ENCODE results near the gene RIPK1.

Gene RIPK1

DNA sequence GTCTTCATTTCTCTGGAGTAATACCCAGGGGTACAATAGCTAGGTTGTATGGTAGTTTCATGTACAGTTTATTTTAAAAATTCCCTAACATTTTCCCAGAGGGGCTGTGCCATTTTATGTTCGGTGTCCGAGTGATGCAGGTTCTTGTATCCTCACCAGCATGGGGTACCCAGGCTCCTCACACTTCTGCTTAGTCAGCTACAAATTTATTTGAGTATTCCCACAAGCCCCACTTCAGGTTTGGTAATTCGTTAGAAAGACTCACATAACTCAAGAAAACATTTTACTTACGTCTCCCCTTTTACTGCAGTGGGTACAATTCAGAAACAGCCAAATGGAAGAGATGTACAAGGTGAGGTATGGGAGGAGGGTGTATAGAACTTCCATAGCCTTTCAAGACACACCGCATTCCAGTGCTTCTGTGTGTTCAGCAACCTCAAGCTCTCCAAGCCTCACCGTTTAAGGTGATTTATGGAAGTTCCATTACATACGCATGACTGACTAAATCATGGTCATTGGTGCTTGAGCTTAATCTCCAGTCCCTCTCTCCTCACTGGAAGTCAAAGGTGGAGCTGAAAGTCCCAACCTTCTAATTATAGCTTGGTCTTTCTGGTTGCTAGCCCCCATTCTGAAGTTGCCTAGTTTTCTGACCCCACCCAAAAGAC, 18.1 kb downstream of the RIPK1 start:
- DNase-seq, result no peak

GRCh38 chr6:3088446-3088845, 20.2 kb downstream of the RIPK1 start:
- no peak for DNase-seq

- DNase-seq, result no peak
These were observed 20.7 kb downstream of the RIPK1 start for GRCh38 chr6:3088968-3089367.

DNA sequence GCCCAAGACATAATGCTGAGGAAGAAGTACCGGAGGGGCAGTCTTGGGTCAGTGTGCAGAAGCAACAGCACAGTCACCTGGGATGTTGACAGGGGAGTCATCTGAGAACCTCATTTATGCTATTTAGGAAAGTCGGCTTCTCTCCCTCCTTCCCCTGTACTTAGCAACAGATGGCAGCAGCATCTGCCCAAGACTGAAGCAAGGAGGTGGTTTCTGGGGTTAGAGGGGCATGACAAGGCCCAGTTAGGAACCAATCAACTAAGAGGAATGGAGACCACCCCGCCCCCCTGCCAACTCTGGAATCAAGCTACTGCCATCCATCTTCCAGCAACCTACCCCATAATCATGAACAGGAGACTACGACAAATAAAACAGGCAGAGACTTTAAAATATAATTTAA, 21.7 kb downstream of the RIPK1 start:
- no peak for DNase-seq

- no peak for DNase-seq
These were observed 26.5 kb downstream of the RIPK1 start for GRCh38 chr6:3094815-3095214.

DNA sequence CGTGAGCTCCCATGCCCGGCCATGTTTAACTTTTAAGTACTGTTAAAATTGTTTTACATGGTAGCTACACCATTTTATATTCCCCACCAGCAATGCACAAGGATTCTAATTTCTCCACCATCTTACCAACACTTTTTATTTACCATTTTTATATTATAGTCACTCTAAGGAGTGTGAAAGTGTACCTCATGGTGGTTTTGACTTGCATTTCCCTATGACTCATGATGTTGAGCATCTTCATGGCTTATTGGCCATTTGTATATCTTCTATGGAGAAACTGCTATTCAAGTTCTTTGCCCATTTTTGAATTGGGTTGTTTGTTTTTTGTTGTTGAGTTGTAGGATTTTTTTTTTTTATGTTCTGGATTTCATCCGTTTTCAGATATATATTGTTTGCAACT, 34.6 kb downstream of the RIPK1 start:
- DNase-seq, result no peak

- no peak for DNase-seq
These were observed 40.6 kb downstream of the RIPK1 start for GRCh38 chr6:3108746-3109414.

GRCh38 chr6:3109761-3110160, 41.5 kb downstream of the RIPK1 start:
- DNase-seq, result no peak

GRCh38 chr6:3114377-3114776, 46.1 kb downstream of the RIPK1 start:
- no peak for DNase-seq

- no peak for DNase-seq
These were observed 49.6 kb downstream of the RIPK1 start for GRCh38 chr6:3117912-3118352.

- DNase-seq, result peak; percentile 98 to 99 (median 98)
These were observed 50.2 kb downstream of the RIPK1 start, which contains the start of gene BPHL for GRCh38 chr6:3118353-3119039. TSS of gene BPHL (plus strand) at chr6:3118711. CDS start at chr6:3118741, 30 bp downstream.

GRCh38 chr6:3119040-3119723, 50.9 kb downstream of the RIPK1 start:
- no peak for DNase-seq

DNA sequence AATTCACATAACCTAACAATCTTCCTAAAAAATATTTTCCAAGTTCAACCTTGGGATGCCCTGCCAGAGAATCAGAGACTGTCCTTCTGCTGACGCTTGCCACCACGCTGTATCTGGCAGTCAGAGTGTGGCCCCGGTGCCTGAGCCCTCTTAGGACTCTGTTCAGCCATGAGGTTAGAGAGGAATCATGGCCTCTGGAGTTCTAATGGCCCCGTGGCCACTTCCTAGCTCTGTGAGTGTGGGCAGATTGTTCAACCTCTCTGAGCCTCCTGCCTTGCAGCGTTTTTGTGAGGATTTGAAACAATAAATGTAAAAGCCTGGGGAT, 52.4 kb downstream of the RIPK1 start:
- no peak for DNase-seq

GRCh38 chr6:3122823-3123182, 54.5 kb downstream of the RIPK1 start:
- no peak for DNase-seq

DNA sequence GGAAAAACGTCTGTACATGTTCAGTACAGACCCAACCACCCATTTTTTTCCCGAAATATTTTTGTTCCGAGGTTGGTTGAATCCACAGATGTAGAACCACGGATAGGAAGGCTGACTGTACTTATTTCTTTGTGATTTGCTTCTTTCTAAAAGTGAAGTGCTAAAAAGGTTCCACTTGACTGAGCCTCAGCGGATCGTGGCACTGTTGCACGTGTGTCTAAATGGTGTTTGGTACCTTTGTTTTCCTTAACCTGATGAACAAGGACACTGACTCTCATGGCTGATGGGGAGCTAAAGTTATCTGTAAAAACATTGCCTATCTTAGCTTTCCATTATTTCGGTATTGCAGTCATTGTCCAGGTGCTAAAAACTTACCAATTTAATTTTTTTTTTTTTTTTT, 56.4 kb downstream of the RIPK1 start:
- no peak for DNase-seq

DNA sequence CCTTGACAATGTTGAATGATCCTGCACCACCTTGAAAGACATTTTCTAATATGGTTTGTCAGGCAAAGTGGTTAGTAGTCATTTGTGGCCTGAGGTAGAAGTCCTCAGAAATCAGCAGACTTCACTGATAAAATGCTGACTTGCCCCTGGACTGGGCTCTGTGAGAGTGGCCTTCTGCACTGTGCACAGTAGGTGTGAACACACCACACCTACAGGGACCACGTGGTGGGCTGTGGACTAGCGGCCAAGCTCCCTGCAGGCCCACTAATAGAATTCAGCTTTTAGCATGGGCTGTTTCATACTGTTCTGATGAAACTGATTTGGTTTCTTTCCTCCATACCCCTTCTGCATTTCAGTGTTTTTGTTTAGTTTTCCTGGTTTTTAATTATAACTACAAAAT, 57.5 kb downstream of the RIPK1 start:
- no peak for DNase-seq

DNA sequence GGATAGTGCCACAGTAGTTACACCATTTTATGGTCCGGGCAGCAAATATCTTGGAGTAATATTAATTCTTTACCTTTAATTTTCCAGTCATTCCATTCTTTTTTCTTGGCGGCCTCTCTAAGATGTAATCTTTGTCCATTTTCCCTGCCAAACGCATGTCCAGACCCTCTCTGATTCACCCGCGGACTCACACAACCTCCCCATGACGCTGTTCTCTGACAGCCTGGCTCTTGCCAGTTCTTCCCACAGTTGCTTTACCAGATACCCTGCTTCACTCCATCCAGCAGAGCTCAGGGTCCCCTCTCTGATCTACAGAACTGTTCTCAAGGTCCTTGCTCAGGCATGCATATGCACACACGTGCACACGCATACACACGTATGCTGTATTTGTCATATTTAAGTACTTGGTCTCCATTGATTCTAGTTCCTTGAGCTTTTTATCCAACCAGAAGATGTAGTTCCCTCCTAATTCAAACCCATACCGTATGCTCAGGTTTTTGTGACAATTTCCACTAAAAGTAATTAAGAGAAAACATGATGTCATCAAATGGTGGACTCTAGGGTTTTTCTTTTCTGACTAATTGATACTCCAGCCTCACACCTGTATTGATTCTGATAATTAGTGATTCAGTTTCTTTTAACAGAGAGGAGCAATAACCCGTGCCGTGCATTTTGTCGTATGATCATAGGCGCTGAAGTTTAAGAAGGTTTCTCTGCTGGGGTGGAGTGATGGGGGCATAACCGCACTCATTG, 60.2 kb downstream of the RIPK1 start:
- no peak for DNase-seq

- no peak for DNase-seq
These were observed 63.4 kb downstream of the RIPK1 start for GRCh38 chr6:3131695-3132094.

DNA sequence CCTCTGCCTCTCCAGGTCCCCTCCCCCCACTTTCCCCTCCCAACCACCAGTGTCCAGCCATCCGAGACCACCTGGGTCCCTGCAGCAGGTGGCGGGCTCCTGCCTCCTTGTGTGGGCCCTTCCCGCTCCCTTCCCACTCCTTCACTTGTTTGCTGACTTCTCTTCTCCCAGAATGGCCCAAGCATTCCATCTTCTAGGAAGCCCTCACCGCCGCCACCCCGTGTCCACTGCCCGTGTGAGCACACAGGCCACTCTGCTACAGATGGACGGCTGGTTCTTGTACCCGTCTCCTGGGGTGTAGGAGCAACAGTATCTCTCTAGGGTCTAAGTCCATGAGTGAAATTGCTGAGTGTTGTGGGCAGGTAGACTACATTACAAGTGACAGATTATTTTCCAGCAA, 65.2 kb downstream of the RIPK1 start:
- DNase-seq, result no peak

GRCh38 chr6:3135668-3136291, 67.5 kb downstream of the RIPK1 start:
- DNase-seq, result no peak

- no peak for DNase-seq
These were observed 68.2 kb downstream of the RIPK1 start for GRCh38 chr6:3136292-3137011.

Measured in activated CD4-positive, CD25-positive, alpha-beta regulatory T cell (primary cell).